Heart right ventricle (tissue), 16 donors: Measurements from ENCODE around the gene ALKBH2. TPM values are rescaled to one million over a fixed set of nuclear protein-coding genes. Genes with fewer than 3 reads are reported as not detected.

Experiments used
- ATAC-seq, 8 donors: fragments of 200-7000 bp; cut with Tn5 transposase; one replicate each; pipeline ENCODE4 v1.9.1; 2020; ENCODE audit warnings: mild to moderate bottlenecking in 8 of 8, moderate library complexity in 8 of 8, moderate number of reproducible peaks in 1 of 8
- DNase-seq, 2 donors: peaks; one replicate each; pipeline ENCODE4 v3.0.0-alpha.2; 2020
- H3K27ac ChIP-seq, 10 donors: fragments of 200-600 bp; sonication (generic) in 2 of 10; one replicate each; pipeline versions ENCODE4 v1.5.0 to v1.8.0; 2020 to 2022; ENCODE audit warnings: mild to moderate bottlenecking in 3 of 10
- H3K27me3 ChIP-seq, 7 donors: fragments of 200-600 bp; one replicate each; pipeline ENCODE4 v1.8.0; 2021 to 2022; ENCODE audit warnings: mild to moderate bottlenecking in 2 of 7
- H3K36me3 ChIP-seq, 9 donors: fragments of 200-600 bp; sonication (generic) in 1 of 9; one replicate each; pipeline versions ENCODE4 v1.5.0 to v1.8.0; 2020 to 2022; ENCODE audit warnings: mild to moderate bottlenecking in 2 of 9
- H3K4me1 ChIP-seq, 9 donors: fragments of 200-600 bp; sonication (generic) in 1 of 9; one replicate each; pipeline versions ENCODE4 v1.5.0 to v1.8.0; 2020 to 2022; ENCODE audit warnings: mild to moderate bottlenecking in 4 of 9
- H3K4me3 ChIP-seq, 10 donors: fragments of 200-600 bp; sonication (generic) in 2 of 10; one replicate each; pipeline versions ENCODE4 v1.5.0 to v1.8.0; 2020 to 2022; ENCODE audit warnings: mild to moderate bottlenecking in 7 of 10, moderate library complexity in 2 of 10
- H3K9me3 ChIP-seq, 11 donors: fragments of 200-600 bp in 10 of 11; sonication (generic) in 2 of 11; one replicate each; pipeline versions ENCODE4 v1.5.0 to v1.8.0; 2013 to 2022; ENCODE audit warnings: mild to moderate bottlenecking in 2 of 11, control low read depth in 1 of 11, moderate library complexity in 1 of 11
- WGBS, 2 donors: extraction: QIAGEN DNeasy Blood & Tissue Kit; methylation state at CpG; one replicate each; pipeline ENCODE4 v1.1.7; 2013; ENCODE audit warnings: inconsistent platforms in 1 of 2; 5-methylcytosine and 5-hydroxymethylcytosine counted together
- intact Hi-C, 10 donors: fragments of 100-400 bp; cut with DNase I; formaldehyde crosslinking; loops; one replicate each; pipeline versions ENCODE4 v1.11.1 to v1.14.2; 2022
- polyA plus RNA-seq, 2 donors: library from polyadenylated mRNA; stranded (reverse); fragments of 200-250 nt; gene quantifications; one replicate each; pipeline ENCODE4 v1.2.3, GENCODE V29; 2013
- total RNA-seq, 10 donors: library from RNA; stranded (reverse); fragmentation: NEBNext Ultra II Directional in 3 of 10; extraction: Animal tissue kit (Norgen Biotek cat#: 25700) in 3 of 10; gene quantifications; one replicate each; pipeline versions ENCODE4 v1.2.1 to v1.2.4, GENCODE V29; 2021 to 2023
- TF ChIP-seq, protein P1 (sequence below), 9 donors: fragments of 200-600 bp; sonication (generic) in 2 of 9; IDR thresholded peaks; one replicate each; pipeline versions ENCODE4 v1.5.0 to v1.8.0; 2021 to 2022; ENCODE audit warnings: antibody characterized with exemption in 9 of 9, mild to moderate bottlenecking in 5 of 9, moderate library complexity in 1 of 9
- donor health status: Arrhythmogenic right ventricular cardiomyopathy.
- donor health status: ischemic (EF 13 %, LVEDD 7.1; RV severe dilation, severe dysfunction).
- donor health status: healthy with polysubstance abuse.
- donor health status: DM: no; HTN: yes; CAD: no.
- donor health status: DM: no; HTN: no; CAD: no.
- donor health status: ischemic (EF 25% LVEDD 6.9; RV normal size, moderate dysfunction).
- donor health status: ischemic (EF 25% LVEDD 5.7; RV mildly dilated, moderate dysfunction).
- donor health status: healthy.
- donor health status: DM: yes; HTN: yes; CAD: no.
- donor health status: Ischemic cardiomyopathy.
- donor health status: ischemic (EF 35%, LVEDD 5.7; RV mildly dilated, moderate dysfunction).
- donor health status: nonischemic (EF 11% LVEDD 7.7; RV severe dilation, severe dysfunction).
- donor health status: DM: yes; HTN: yes; CAD: no.
- donor health status: PGD.
- donor health status: ischemic (EF 29% LVEDD 5.4; RV normal size, mild dysfunction).
- donor health status: nonischemic (EF 23%, LVEDD 6.1; RV moderate dilation, normal function).

Gene ALKBH2
- total and polyA plus RNA-seq, 12 donors: 5.4 to 20.6 (median 7.5) TPM

DNA sequence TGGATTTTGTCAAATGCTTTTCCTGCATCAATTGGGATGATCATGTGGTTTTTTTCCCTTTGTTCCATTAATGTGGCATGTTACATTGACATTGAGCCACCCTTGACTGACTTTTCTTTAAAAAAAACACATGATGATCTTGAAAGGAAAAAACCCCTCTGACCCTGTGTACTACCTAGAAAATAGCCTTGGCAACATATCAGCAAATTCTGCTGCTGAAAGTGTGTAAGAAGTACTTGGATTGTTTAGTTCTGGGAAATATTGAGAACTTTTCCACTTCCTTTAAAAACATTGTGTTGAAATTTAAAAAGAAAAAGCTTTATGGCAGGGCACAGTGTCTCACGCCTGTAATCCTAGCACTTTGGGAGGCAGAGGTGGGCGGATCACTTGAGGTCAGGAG lies 43.8 kb upstream of the ALKBH2 start:
- Histone ChIP-seq H3K9me3 (peaks cover 0 to 9% (median 0%) of the 10 kb centered on the region in 11 donors), H3K27ac (peak overlapping the region; percentile 21 to 63 (median 39)), H3K27me3 (no peaks in the 10 kb centered on the region), H3K4me3 (no peak overlapping the region), H3K36me3 (peaks cover 0 to 26% (median 0%) of the 10 kb centered on the region in 9 donors), H3K4me1 (peaks cover 0 to 80% (median 42%) of the 10 kb centered on the region in 9 donors)
- intact Hi-C loops: no loop called here
- no peak for DNase-seq
- TF ChIP-seq, protein P1, sequence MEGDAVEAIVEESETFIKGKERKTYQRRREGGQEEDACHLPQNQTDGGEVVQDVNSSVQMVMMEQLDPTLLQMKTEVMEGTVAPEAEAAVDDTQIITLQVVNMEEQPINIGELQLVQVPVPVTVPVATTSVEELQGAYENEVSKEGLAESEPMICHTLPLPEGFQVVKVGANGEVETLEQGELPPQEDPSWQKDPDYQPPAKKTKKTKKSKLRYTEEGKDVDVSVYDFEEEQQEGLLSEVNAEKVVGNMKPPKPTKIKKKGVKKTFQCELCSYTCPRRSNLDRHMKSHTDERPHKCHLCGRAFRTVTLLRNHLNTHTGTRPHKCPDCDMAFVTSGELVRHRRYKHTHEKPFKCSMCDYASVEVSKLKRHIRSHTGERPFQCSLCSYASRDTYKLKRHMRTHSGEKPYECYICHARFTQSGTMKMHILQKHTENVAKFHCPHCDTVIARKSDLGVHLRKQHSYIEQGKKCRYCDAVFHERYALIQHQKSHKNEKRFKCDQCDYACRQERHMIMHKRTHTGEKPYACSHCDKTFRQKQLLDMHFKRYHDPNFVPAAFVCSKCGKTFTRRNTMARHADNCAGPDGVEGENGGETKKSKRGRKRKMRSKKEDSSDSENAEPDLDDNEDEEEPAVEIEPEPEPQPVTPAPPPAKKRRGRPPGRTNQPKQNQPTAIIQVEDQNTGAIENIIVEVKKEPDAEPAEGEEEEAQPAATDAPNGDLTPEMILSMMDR (IDR thresholded peaks at IDR 0.05): no peak
- 63 to 68% methylated on average over 2 of the region's 2 CpGs for whole genome bisulfite sequencing, 2 donors
- peak in 3 of 8 donors; percentile 26 to 52 (median 40) for ATAC-seq

DNA sequence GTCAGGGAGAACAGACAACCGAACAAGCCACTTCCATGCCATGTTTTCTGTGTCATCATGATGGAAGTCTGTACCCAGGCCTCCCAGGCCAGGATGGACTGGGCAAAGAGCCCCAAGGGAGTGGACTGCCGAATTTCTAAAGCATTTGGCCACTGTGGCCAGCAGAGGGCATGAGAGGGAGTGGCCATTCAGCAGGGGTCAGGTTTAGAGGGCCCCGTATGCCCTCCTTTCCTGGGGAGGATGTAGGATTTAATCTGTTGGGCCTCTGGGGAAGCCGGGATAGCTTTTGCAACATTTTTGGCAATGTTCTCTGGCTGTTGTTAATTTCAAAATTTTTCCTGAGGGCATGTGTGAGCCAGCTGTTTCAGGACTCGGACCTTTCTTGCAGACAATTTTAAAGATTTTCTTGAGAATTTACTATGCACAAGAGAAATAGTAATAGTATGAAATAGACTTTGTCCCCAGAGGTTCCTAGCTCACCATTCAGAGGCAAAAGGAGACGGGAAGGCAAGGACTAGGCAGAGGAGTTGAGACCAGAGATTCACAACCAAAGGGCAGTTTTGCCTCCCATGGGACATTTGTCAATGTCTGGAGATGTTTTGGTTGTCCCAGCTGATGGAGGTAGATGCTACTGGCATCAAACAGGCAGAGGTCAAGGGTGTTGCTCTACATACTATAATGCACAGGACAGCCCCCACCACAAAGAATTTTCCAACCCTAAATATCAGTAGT lies 41.1 kb upstream of the ALKBH2 start:
- peak in 7 of 8 donors; percentile 3 to 30 (median 16) for ATAC-seq
- intact Hi-C loops: loop anchor here in 1 of 10 donors (2.0 kb wide), 1 partner anchor 16 kb away; no protein-coding TSS in a partner anchor
- TF ChIP-seq, protein P1 (IDR thresholded peaks at IDR 0.05): peak; percentile 28 to 68 (median 59)
- H3K9me3 ChIP-seq: peaks cover 0 to 9% (median 0%) of the 10 kb centered on the region in 11 donors
- H3K36me3 ChIP-seq: peaks cover 0 to 8% (median 0%) of the 10 kb centered on the region in 9 donors
- peaks cover 0 to 84% (median 46%) of the 10 kb centered on the region in 9 donors for H3K4me1 ChIP-seq
- peak; percentile 34 to 43 for DNase-seq
- peak overlapping the region in 9 of 10 donors; percentile 30 to 86 (median 52) for H3K27ac ChIP-seq
- 30 to 38% methylated on average over 6 of the region's 6 CpGs for WGBS, 2 donors
- no peaks in the 10 kb centered on the region for H3K27me3 ChIP-seq
- H3K4me3 ChIP-seq: no peak overlapping the region

DNA sequence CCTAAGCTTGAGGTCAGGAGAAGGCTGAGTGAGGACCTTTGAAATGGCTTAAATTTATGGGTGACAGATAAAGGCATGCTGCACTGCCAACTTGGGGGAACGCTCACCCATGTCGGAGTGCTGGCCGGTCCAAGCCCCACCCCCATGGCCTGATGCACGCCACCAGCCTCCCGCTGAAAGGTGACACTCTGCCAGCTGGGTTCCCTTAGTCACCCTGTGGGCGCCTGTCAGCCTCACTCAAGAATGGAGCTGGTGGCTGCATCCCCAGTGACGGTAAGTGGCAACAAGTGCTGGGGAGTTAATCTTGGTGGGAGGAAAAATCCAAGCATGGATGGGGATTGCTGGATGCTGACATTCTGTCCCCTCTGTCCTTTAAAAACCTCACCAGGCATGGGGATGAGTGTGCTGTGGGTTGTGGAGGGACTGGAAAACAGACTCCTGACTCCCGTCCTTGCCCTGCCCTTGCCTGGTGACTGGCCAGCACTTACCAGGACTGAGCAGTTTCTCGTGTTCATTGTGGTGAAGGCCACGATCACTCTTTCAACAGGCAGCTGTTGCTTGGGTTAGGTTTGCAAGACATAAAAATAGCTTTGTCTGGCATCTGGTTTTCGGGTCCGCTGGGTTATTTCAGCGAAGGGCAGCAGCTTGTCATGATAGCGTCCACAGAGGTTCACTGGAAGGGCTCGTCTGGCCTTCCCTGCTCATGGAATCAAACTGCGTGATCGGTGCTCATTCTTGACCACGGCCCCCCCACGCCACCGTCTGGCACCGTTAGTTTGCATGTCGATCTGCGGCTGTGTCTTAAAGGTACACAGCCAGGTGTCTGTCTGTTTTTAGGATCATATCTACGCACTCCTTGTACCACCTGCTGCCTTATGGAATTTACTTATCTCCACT lies 38.1 kb upstream of the ALKBH2 start:
- Histone ChIP-seq H3K27me3 (no peaks in the 10 kb centered on the region), H3K27ac (peak overlapping the region; percentile 63 to 90 (median 82)), H3K4me1 (peaks cover 0 to 76% (median 38%) of the 10 kb centered on the region in 9 donors), H3K4me3 (peak overlapping the region in 5 of 10 donors; percentile 22 to 41 (median 37)), H3K36me3 (peaks cover 0 to 21% (median 0%) of the 10 kb centered on the region in 9 donors), H3K9me3 (peaks cover 0 to 8% (median 0%) of the 10 kb centered on the region in 11 donors)
- ATAC-seq: peak; percentile 84 to 95 (median 93)
- intact Hi-C loops: loop anchor here in 1 of 10 donors (2.0 kb wide), 1 partner anchor 15 kb away; the partner anchor contains the start of gene ACACB
- peak; percentile 76 to 84 for DNase-seq
- TF ChIP-seq, protein P1 (IDR thresholded peaks at IDR 0.05): no peak
- 39 to 48% methylated on average over 24 of the region's 24 CpGs for WGBS, 2 donors
